Trophoblast cell (in vitro differentiated cells and primary cell): ENCODE measurements around the gene P2RY12.

ENCODE experiments used
- DNase-seq, 2 donors: peaks; one replicate each; pipeline ENCODE4 v3.0.0-alpha.2; 2016
- H2AFZ ChIP-seq: 2 replicates; pipeline ENCODE4 v1.6.1; 2013; ENCODE audit warnings: low read length, moderate library complexity, mild to moderate bottlenecking; ENCODE audit not compliant: insufficient read depth, poor library complexity
- H2AK5ac ChIP-seq: 2 replicates; pipeline ENCODE4 v1.6.1; 2013; ENCODE audit warnings: mild to moderate bottlenecking, low read length
- H2BK120ac ChIP-seq: 2 replicates; pipeline ENCODE4 v1.6.1; 2013; ENCODE audit warnings: low read length, mild to moderate bottlenecking, moderate library complexity; ENCODE audit not compliant: insufficient read depth, poor library complexity
- H2BK12ac ChIP-seq: 2 replicates; pipeline ENCODE4 v1.6.1; 2013; ENCODE audit warnings: mild to moderate bottlenecking, low read length, moderate library complexity
- H2BK5ac ChIP-seq: 2 replicates; pipeline ENCODE4 v1.6.1; 2013; ENCODE audit warnings: low read length, low read depth, moderate library complexity, mild to moderate bottlenecking; ENCODE audit not compliant: poor library complexity
- H3K14ac ChIP-seq: 2 replicates; pipeline ENCODE4 v1.6.1; 2013; ENCODE audit warnings: mild to moderate bottlenecking, low read length
- H3K18ac ChIP-seq: 2 replicates; pipeline ENCODE4 v1.6.1; 2013; ENCODE audit warnings: mild to moderate bottlenecking, low read length
- H3K23ac ChIP-seq: 2 replicates; pipeline ENCODE4 v1.6.1; 2013; ENCODE audit warnings: low read length
- H3K27ac ChIP-seq: 2 replicates; pipeline ENCODE4 v1.5.1; 2013; ENCODE audit warnings: low read depth, mild to moderate bottlenecking, inconsistent platforms, low read length, moderate library complexity
- H3K27me3 ChIP-seq: 2 replicates; pipeline ENCODE4 v1.6.1; 2013; ENCODE audit warnings: inconsistent platforms, mild to moderate bottlenecking, low read length, moderate library complexity; ENCODE audit not compliant: insufficient read depth
- H3K36me3 ChIP-seq, 2 experiments: 1 replicate in 1 of 2; 2 replicates in 1 of 2; pipeline ENCODE4 v1.6.1; 2013; ENCODE audit warnings: low read length in 2 of 2, mild to moderate bottlenecking in 2 of 2, moderate library complexity in 1 of 2; ENCODE audit not compliant: insufficient read depth in 2 of 2, control insufficient read depth in 1 of 2
- H3K4ac ChIP-seq: 2 replicates; pipeline ENCODE4 v1.6.1; 2013; ENCODE audit warnings: low read depth, mild to moderate bottlenecking, low read length, moderate library complexity
- H3K4me1 ChIP-seq, 2 experiments: 1 replicate in 1 of 2; 2 replicates in 1 of 2; pipeline ENCODE4 v1.6.1; 2013; ENCODE audit warnings: low read length in 2 of 2, mild to moderate bottlenecking in 2 of 2, moderate library complexity in 1 of 2; ENCODE audit not compliant: insufficient read depth in 2 of 2, control insufficient read depth in 1 of 2
- H3K4me2 ChIP-seq: 2 replicates; pipeline ENCODE4 v1.6.1; 2013; ENCODE audit warnings: inconsistent platforms, mild to moderate bottlenecking, low read length, moderate library complexity
- H3K4me3 ChIP-seq: 2 replicates; pipeline ENCODE4 v1.5.1; 2013; ENCODE audit warnings: mild to moderate bottlenecking, low read depth, low read length, inconsistent platforms
- H3K79me1 ChIP-seq: one replicate; pipeline ENCODE4 v1.6.1; 2013; ENCODE audit warnings: low read length
- H3K79me2 ChIP-seq: 2 replicates; pipeline ENCODE4 v1.6.1; 2013; ENCODE audit warnings: low read length, mild to moderate bottlenecking; ENCODE audit not compliant: control insufficient read depth, insufficient read depth, poor library complexity
- H3K9ac ChIP-seq: 2 replicates; pipeline ENCODE4 v1.6.1; 2013; ENCODE audit warnings: mild to moderate bottlenecking, low read length
- H3K9me3 ChIP-seq: 2 replicates; pipeline ENCODE4 v1.6.1; 2013; ENCODE audit warnings: low read depth, mild to moderate bottlenecking, control low read depth, inconsistent platforms, low read length; ENCODE audit not compliant: insufficient read depth
- H4K12ac ChIP-seq: 2 replicates; pipeline ENCODE4 v1.6.1; 2013; ENCODE audit warnings: low read depth, mild to moderate bottlenecking, low read length, moderate library complexity
- H4K8ac ChIP-seq: 2 replicates; pipeline ENCODE4 v1.6.1; 2013; ENCODE audit warnings: low read depth, mild to moderate bottlenecking, low read length, moderate library complexity
- H4K91ac ChIP-seq: one replicate; pipeline ENCODE4 v1.6.1; 2013; ENCODE audit warnings: low read depth, mild to moderate bottlenecking, low read length, moderate library complexity
- WGBS: extraction: QIAGEN DNeasy Blood & Tissue Kit; methylation state at CpG from one replicate; pipeline ENCODE4 v1.1.7; 2013; ENCODE audit warnings: missing lambda C conversion rate; ENCODE audit not compliant: insufficient read length, insufficient coverage; ENCODE audit errors: extremely low coverage; 5-methylcytosine and 5-hydroxymethylcytosine counted together

Gene P2RY12

DNA sequence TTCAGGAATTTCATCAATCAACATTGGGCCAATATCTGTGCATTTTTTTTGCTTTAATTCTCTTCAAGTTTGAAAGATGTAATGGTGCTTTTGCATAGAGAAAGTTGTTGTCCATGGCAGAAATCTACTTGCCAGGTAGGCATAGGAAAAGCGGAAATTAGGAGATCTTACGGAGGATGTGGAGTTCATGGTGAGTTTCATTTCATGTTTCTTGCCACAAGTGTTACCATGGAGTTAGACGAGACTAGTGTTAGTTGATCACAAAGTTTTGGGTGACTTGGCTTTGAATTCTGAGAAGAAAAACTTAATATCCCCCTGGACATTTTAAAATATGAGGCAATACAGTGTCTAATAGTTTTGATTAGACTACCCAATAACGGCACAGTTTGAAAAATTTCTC is 54.2 kb downstream of the P2RY12 start:
- Histone ChIP-seq H3K4me3 (no peak overlapping the region), H2AFZ (no peak overlapping the region), H3K23ac (no peak overlapping the region), H2BK120ac (no peak overlapping the region), H3K18ac (no peak overlapping the region), H2BK12ac (no peak overlapping the region), H2BK5ac (no peak overlapping the region), H3K4ac (no peak overlapping the region), H4K8ac (no peak overlapping the region), H3K4me1 (no peaks in the 10 kb centered on the region), H3K9ac (no peak overlapping the region), H3K27me3 (no peaks in the 10 kb centered on the region), H3K4me2 (no peak overlapping the region), H3K79me2 (no peaks in the 10 kb centered on the region), H3K27ac (no peak overlapping the region), H2AK5ac (no peak overlapping the region), H3K14ac (no peak overlapping the region), H3K79me1 (no peaks in the 10 kb centered on the region), H3K36me3 (no peaks in the 10 kb centered on the region), H3K9me3 (no peaks in the 10 kb centered on the region), H4K91ac (no peak overlapping the region), H4K12ac (no peak overlapping the region)
- no peak for DNase-seq
- WGBS, result no CpG with 5 or more reads among the region's 4 CpGs

GRCh38 chr3:151329363-151329762 is 55.2 kb downstream of the P2RY12 start, which contains the start of gene P2RY13:
Gene P2RY13, minus strand, starts transcription at chr3:151329549. Its CDS starts 21 bp downstream, at chr3:151329528.
- H3K14ac ChIP-seq, result no peak within 1 kb of the TSS
- no peak within 1 kb of the TSS for H4K12ac ChIP-seq
- no peak within 1 kb of the TSS for H2BK12ac ChIP-seq
- H4K91ac ChIP-seq, result no peak within 1 kb of the TSS
- H3K27me3 ChIP-seq, result no peaks in the 10 kb centered on the region
- no peak within 1 kb of the TSS for H3K4me2 ChIP-seq
- no peaks in the 10 kb centered on the region for H3K4me1 ChIP-seq
- no peak within 1 kb of the TSS for H3K4ac ChIP-seq
- H3K4me3 ChIP-seq, result no peak within 1 kb of the TSS
- no peaks in the 10 kb centered on the region for H3K79me2 ChIP-seq
- H3K9me3 ChIP-seq, result no peaks in the 10 kb centered on the region
- H2BK120ac ChIP-seq, result no peak within 1 kb of the TSS
- no CpG with 5 or more reads among the region's 1 CpG for WGBS
- H4K8ac ChIP-seq, result no peak within 1 kb of the TSS
- no peak within 1 kb of the TSS for H3K23ac ChIP-seq
- no peak within 1 kb of the TSS for H2BK5ac ChIP-seq
- no peak within 1 kb of the TSS for H2AFZ ChIP-seq
- H3K27ac ChIP-seq, result no peak within 1 kb of the TSS
- no peaks in the 10 kb centered on the region for H3K36me3 ChIP-seq
- no peak within 1 kb of the TSS for H3K18ac ChIP-seq
- no peaks in the 10 kb centered on the region for H3K79me1 ChIP-seq
- no peak within 1 kb of the TSS for H2AK5ac ChIP-seq
- H3K9ac ChIP-seq, result peak within 1 kb of the TSS; percentile 27
- DNase-seq, result no peak

DNA sequence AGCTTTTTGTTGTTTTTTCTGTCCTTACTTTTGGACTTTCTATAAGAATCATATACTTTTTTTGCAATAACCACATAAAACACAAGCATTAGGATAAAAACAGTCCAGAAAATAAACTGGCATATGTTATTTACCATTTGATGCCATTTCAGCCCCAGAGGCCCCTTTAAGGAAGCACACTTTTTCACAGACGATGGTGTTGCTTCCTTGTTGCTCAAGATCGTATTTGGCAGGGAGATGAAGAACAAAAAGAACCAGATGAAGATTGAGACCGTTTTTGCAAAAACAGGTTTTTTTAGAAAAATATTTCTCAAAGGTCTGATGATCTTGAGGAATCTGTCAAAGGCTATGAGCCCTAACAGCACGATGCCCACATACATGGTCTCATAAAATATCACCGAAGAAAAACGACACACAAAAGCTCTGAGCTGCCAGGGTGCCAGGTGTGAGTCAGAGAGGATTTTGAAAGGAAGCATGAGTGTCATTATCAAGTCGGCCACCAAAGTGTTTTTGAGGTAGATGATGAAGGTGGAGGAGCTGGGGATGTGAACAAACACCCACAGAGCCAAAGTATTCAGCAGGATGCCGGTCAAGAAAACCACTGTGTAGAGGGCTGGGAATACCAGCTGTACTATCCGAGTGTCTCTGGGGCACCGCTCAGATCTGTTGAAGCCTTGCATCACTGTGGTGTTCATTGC is 56.1 kb downstream of the P2RY12 start:
- Histone ChIP-seq H3K79me2 (no peaks in the 10 kb centered on the region), H3K27ac (no peak overlapping the region), H2BK5ac (no peak overlapping the region), H2BK12ac (no peak overlapping the region), H3K14ac (no peak overlapping the region), H3K4ac (no peak overlapping the region), H3K18ac (no peak overlapping the region), H3K4me2 (no peak overlapping the region), H3K36me3 (no peaks in the 10 kb centered on the region), H4K12ac (no peak overlapping the region), H3K4me1 (no peaks in the 10 kb centered on the region), H2AFZ (no peak overlapping the region), H3K9ac (peak overlapping the region; percentile 27), H3K27me3 (no peaks in the 10 kb centered on the region), H3K23ac (no peak overlapping the region), H3K79me1 (no peaks in the 10 kb centered on the region), H2BK120ac (no peak overlapping the region), H4K8ac (no peak overlapping the region), H2AK5ac (no peak overlapping the region), H4K91ac (no peak overlapping the region), H3K4me3 (no peak overlapping the region), H3K9me3 (no peaks in the 10 kb centered on the region)
- no peak for DNase-seq
- WGBS, result no CpG with 5 or more reads among the region's 10 CpGs

- Histone ChIP-seq H4K8ac (no peak overlapping the region), H2BK120ac (no peak overlapping the region), H2BK12ac (no peak overlapping the region), H3K27ac (no peak overlapping the region), H3K79me1 (no peaks in the 10 kb centered on the region), H3K27me3 (no peaks in the 10 kb centered on the region), H3K36me3 (no peaks in the 10 kb centered on the region), H3K79me2 (no peaks in the 10 kb centered on the region), H2AK5ac (no peak overlapping the region), H3K4me3 (no peak overlapping the region), H3K4ac (no peak overlapping the region), H3K23ac (no peak overlapping the region), H4K91ac (no peak overlapping the region), H4K12ac (no peak overlapping the region), H3K4me1 (no peaks in the 10 kb centered on the region), H2AFZ (no peak overlapping the region), H3K14ac (no peak overlapping the region), H3K18ac (no peak overlapping the region), H2BK5ac (no peak overlapping the region), H3K9ac (no peak overlapping the region), H3K4me2 (no peak overlapping the region), H3K9me3 (no peaks in the 10 kb centered on the region)
- peak in 1 of 2 donors; percentile 61 for DNase-seq
- WGBS, result 100% methylated on average over 1 of the region's 3 CpGs
These were observed 56.9 kb downstream of the P2RY12 start for GRCh38 chr3:151327571-151328198.
